Endothelial cell of umbilical vein (primary cell): ENCODE measurements around the gene ITGA5. TPM values are rescaled to one million over a fixed set of nuclear protein-coding genes. Genes with fewer than 3 reads are reported as not detected.

Experiments used
- BruUV-seq: library from RNA; stranded (reverse); fragments of 400-500 nt; replicated peaks from 2 replicates; lab custom pipeline; 2021; lab: Mats Ljungman, UMichigan
- CTCF ChIA-PET: fragments of 300-600, 350-600 bp; sonication (Branson Sonifier 250); formaldehyde crosslinking; loops from one replicate; lab custom pipeline; 2021; ENCODE audit warnings: antibody characterized with exemption, inconsistent platforms; lab: Charles Lee
- POLR2A ChIA-PET: fragments of 300-600, 350-600 bp; sonication (Branson Sonifier 250); formaldehyde crosslinking; loops from one replicate; lab custom pipeline; 2021; ENCODE audit warnings: antibody characterized with exemption, inconsistent platforms; lab: Charles Lee
- DNase-seq: peaks from one replicate; pipeline ENCODE4 v3.0.0-alpha.2; 2011; ENCODE audit warnings: low read depth, low spot score
- FAIRE-seq: peaks from 2 replicates; lab custom pipeline; 2011; peaks lifted over from hg19 to GRCh38; lab: Jason Lieb, UNC
- H2AFZ ChIP-seq: 2 replicates; pipeline ENCODE4 v1.6.0; 2012; ENCODE audit warnings: low read depth, low read length, control low read depth, inconsistent platforms
- H3K27ac ChIP-seq: 2 replicates; pipeline ENCODE4 v1.5.1; 2011; ENCODE audit warnings: low read depth, mild to moderate bottlenecking, control low read depth, low read length, moderate library complexity; ENCODE audit not compliant: insufficient read depth
- H3K27me3 ChIP-seq, 2 experiments: 2 replicates each; pipeline versions ENCODE4 v1.6.0 to v1.6.1; 2011; ENCODE audit warnings: low read length in 2 of 2, mixed read lengths in 1 of 2; ENCODE audit not compliant: control insufficient read depth in 2 of 2, insufficient read depth in 2 of 2
- H3K36me3 ChIP-seq, 2 experiments: 2 replicates in 1 of 2; 3 replicates in 1 of 2; pipeline ENCODE4 v1.5.1; 2011; ENCODE audit warnings: low read length in 2 of 2, mild to moderate bottlenecking in 1 of 2, moderate library complexity in 1 of 2; ENCODE audit not compliant: control insufficient read depth in 2 of 2, insufficient read depth in 2 of 2; ENCODE audit errors: extremely low read depth in 1 of 2
- H3K4me1 ChIP-seq: 3 replicates; pipeline ENCODE4 v1.5.1; 2011; ENCODE audit warnings: mild to moderate bottlenecking, low read length; ENCODE audit not compliant: control insufficient read depth, insufficient read depth; ENCODE audit errors: extremely low read depth
- H3K4me2 ChIP-seq: 2 replicates; pipeline ENCODE4 v1.6.1; 2011; ENCODE audit warnings: low read length, control low read depth, mixed read lengths; ENCODE audit not compliant: insufficient read depth
- H3K4me3 ChIP-seq, 3 experiments: fragments of 200-600 bp in 1 of 3; sonication (generic), shearing (Covaris generic) in 1 of 3; replicated peaks in 1 of 3; 2 replicates each; pipeline ENCODE4 v1.5.1; 2011 to 2016; ENCODE audit warnings: control low read depth in 3 of 3, low read length in 3 of 3, mild to moderate bottlenecking in 2 of 3, inconsistent platforms in 1 of 3, low read depth in 1 of 3, moderate library complexity in 1 of 3; ENCODE audit not compliant: insufficient read depth in 1 of 3
- H3K79me2 ChIP-seq: 2 replicates; pipeline ENCODE4 v1.6.0; 2012; ENCODE audit warnings: low read length, inconsistent platforms; ENCODE audit not compliant: control insufficient read depth, insufficient read depth
- H3K9ac ChIP-seq: replicated peaks from 2 replicates; pipeline ENCODE3; 2011; ENCODE audit warnings: low read length, control low read depth; ENCODE audit not compliant: insufficient read depth; ENCODE audit errors: extremely low read depth
- H3K9me1 ChIP-seq: replicated peaks from 3 replicates; pipeline ENCODE4 v1.6.0; 2011; ENCODE audit warnings: mild to moderate bottlenecking, low read length; ENCODE audit not compliant: control insufficient read depth, insufficient read depth; ENCODE audit errors: extremely low read depth
- H3K9me3 ChIP-seq: replicated peaks from 2 replicates; pipeline ENCODE4 v1.5.1; 2012; ENCODE audit warnings: low read length, inconsistent platforms; ENCODE audit not compliant: control insufficient read depth, insufficient read depth
- H4K20me1 ChIP-seq: replicated peaks from 2 replicates; pipeline ENCODE3; 2011; ENCODE audit warnings: mild to moderate bottlenecking, low read length; ENCODE audit not compliant: control insufficient read depth, insufficient read depth; ENCODE audit errors: extremely low read depth
- CTCF ChIP-seq, 2 donors: IDR thresholded peaks; 1 replicate in 1 of 2; 2 replicates in 1 of 2; pipeline ENCODE4 v1.5.1; 2011; ENCODE audit warnings: low read length in 2 of 2, mild to moderate bottlenecking in 2 of 2, moderate library complexity in 2 of 2, control low read depth in 1 of 2, inconsistent platforms in 1 of 2, low read depth in 1 of 2; ENCODE audit not compliant: insufficient read depth in 1 of 2; ENCODE audit errors: extremely low read depth in 1 of 2
- EZH2 ChIP-seq: IDR thresholded peaks from 2 replicates; pipeline ENCODE4 v1.6.1; 2012; ENCODE audit warnings: borderline replicate concordance, low read depth, mild to moderate bottlenecking, moderate library complexity, low read length, inconsistent platforms; ENCODE audit not compliant: severe bottlenecking
- FOS ChIP-seq: IDR thresholded peaks from 2 replicates; pipeline ENCODE4 v1.6.1; 2011; ENCODE audit warnings: mild to moderate bottlenecking, low read length, moderate library complexity, borderline replicate concordance; ENCODE audit not compliant: insufficient read depth
- GATA2 ChIP-seq: IDR thresholded peaks from 2 replicates; pipeline ENCODE4 v1.7.0; 2011; ENCODE audit warnings: low read depth, mild to moderate bottlenecking, moderate library complexity, mixed read lengths, low read length; ENCODE audit not compliant: insufficient read length, insufficient read depth
- MAX ChIP-seq: IDR thresholded peaks from 2 replicates; pipeline ENCODE4 v1.6.1; 2011; ENCODE audit not compliant: insufficient read depth, insufficient read length
- MYC ChIP-seq: IDR thresholded peaks from one replicate; pipeline ENCODE4 v1.6.1; 2011; ENCODE audit warnings: mild to moderate bottlenecking, low read depth, low read length
- POLR2A ChIP-seq: IDR thresholded peaks from 2 replicates; pipeline ENCODE4 v1.6.1; 2012; ENCODE audit warnings: low read depth, mild to moderate bottlenecking, control low read depth, low read length
- POLR2AphosphoS5 ChIP-seq: IDR thresholded peaks from 2 replicates; pipeline ENCODE4 v1.6.1; 2012; ENCODE audit warnings: low read depth, mild to moderate bottlenecking, control low read depth, low read length, moderate library complexity; ENCODE audit not compliant: insufficient read depth
- dilution Hi-C: fragments of 300-500 bp; cut with MboI; formaldehyde crosslinking; loops from one replicate; pipeline ENCODE4 v1.15.0; 2019; ENCODE audit warnings: low sequenced_read_pairs; ENCODE audit not compliant: extremely low pct_ligation_motif_present
- intact Hi-C: fragments of 100-400 bp; cut with micrococcal nuclease; formaldehyde crosslinking; loops from one replicate; pipeline ENCODE4 v1.10.0; 2022
- polyA plus RNA-seq, 4 experiments: library from polyadenylated mRNA; depleted of rRNA in 3 of 4; stranded (reverse) in 3 of 4; unstranded in 1 of 4; fragments of >200 nt; gene quantifications; 2 replicates each; pipeline versions ENCODE4 v1.2.1 to v1.2.3, GENCODE V29; 2011 to 2012; ENCODE audit warnings: missing spikeins in 1 of 4
- total RNA-seq: library from RNA; stranded (reverse); gene quantifications from 2 replicates; pipeline ENCODE4 v1.2.3, GENCODE V29; 2021

The ITGA5 gene
- total and polyA plus RNA-seq, 2 donors (not counting 3 experiments of a cell fraction or from before 2014, with no cell fraction given) = 657 to 938 TPM

GRCh38 chr12:54389607-54390175 lies 29.4 kb downstream of the ITGA5 start:
- H3K9me3 ChIP-seq = no peaks in the 10 kb centered on the region
- FAIRE-seq (no peak), DNase-seq (no peak)
- H3K4me3 ChIP-seq = no peak overlapping the region
- no peaks in the 10 kb centered on the region for H3K79me2 ChIP-seq
- no peaks in the 10 kb centered on the region for H3K9me1 ChIP-seq
- POLR2A ChIA-PET = no interaction called here
- dilution Hi-C loops = no loop called here
- no peaks in the 10 kb centered on the region for H3K4me1 ChIP-seq
- no peaks in the 10 kb centered on the region for H3K27me3 ChIP-seq
- H3K9ac ChIP-seq = no peak overlapping the region
- peaks cover 8 to 12% of the 10 kb centered on the region in 2 experiments for H3K36me3 ChIP-seq
- no peak for TF ChIP-seq POLR2A
- no peak for TF ChIP-seq MYC
- no peak for TF ChIP-seq POLR2AphosphoS5
- TF ChIP-seq EZH2 = no peak
- TF ChIP-seq FOS = no peak
- TF ChIP-seq MAX = no peak
- TF ChIP-seq CTCF (IDR thresholded peaks at IDR 0.05; ENCODE audit: extremely low read depth in 1 of 2, insufficient read depth in 1 of 2, low read depth in 1 of 2, low read length in 2 of 2) = no peak
- no peak for TF ChIP-seq GATA2
- no peak overlapping the region for H3K27ac ChIP-seq
- no TSS peak for BruUV-seq
- CTCF ChIA-PET = interaction anchor here (3.0 kb wide), 1 partner anchor 10 kb away, joined by 13 read pairs; no protein-coding TSS in a partner anchor
- no peak overlapping the region for H2AFZ ChIP-seq
- no peaks in the 10 kb centered on the region for H4K20me1 ChIP-seq
- intact Hi-C loops = no loop called here
- H3K4me2 ChIP-seq = no peak overlapping the region
